Activated T-cell treated with anti-CD3 and anti-CD28 coated beads for 1 hour (primary cell): ENCODE data around the gene ARHGAP19.

ENCODE experiments used
- DNase-seq: peaks from one replicate; pipeline ENCODE4 v3.0.0-alpha.2; 2020; ENCODE audit warnings: low read depth

ARHGAP19 gene

GRCh38 chr10:97292097-97292861, at the start of gene ARHGAP19:
Gene ARHGAP19, minus strand, starts transcription at chr10:97292637. Its CDS starts 10 bp downstream, at chr10:97292627.
- peak; percentile 85 for DNase-seq

- DNase-seq, result no peak
These were observed 49.0 kb upstream of the ARHGAP19 start for GRCh38 chr10:97341416-97341815.

- DNase-seq, result no peak
These were observed 45.6 kb upstream of the ARHGAP19 start for GRCh38 chr10:97338041-97338440.

GRCh38 chr10:97336942-97337831, 44.8 kb upstream of the ARHGAP19 start:
- DNase-seq, result no peak

GRCh38 chr10:97336446-97336845, 44.0 kb upstream of the ARHGAP19 start:
- DNase-seq, result no peak

GRCh38 chr10:97336006-97336405, 43.6 kb upstream of the ARHGAP19 start:
- no peak for DNase-seq

- no peak for DNase-seq
These were observed 42.8 kb upstream of the ARHGAP19 start for GRCh38 chr10:97335188-97335619.

GRCh38 chr10:97334370-97335175, 42.1 kb upstream of the ARHGAP19 start, which contains the start of gene FRAT2:
Gene FRAT2, minus strand, starts transcription at chr10:97334729. Its CDS starts 157 bp downstream, at chr10:97334572.
- DNase-seq, result peak; percentile 79

GRCh38 chr10:97333601-97334369, 41.3 kb upstream of the ARHGAP19 start:
- DNase-seq, result peak; percentile 6

GRCh38 chr10:97333351-97333600, 40.8 kb upstream of the ARHGAP19 start:
- no peak for DNase-seq

- no peak for DNase-seq
These were observed 40.3 kb upstream of the ARHGAP19 start for GRCh38 chr10:97332591-97333350.

- DNase-seq, result no peak
These were observed 38.8 kb upstream of the ARHGAP19 start for GRCh38 chr10:97331153-97331703.

GRCh38 chr10:97329766-97330165, 37.3 kb upstream of the ARHGAP19 start:
- no peak for DNase-seq

GRCh38 chr10:97328646-97329453, 36.4 kb upstream of the ARHGAP19 start:
- DNase-seq, result no peak

- DNase-seq, result no peak
These were observed 35.2 kb upstream of the ARHGAP19 start for GRCh38 chr10:97327348-97328294.

- DNase-seq, result no peak
These were observed 33.3 kb upstream of the ARHGAP19 start for GRCh38 chr10:97325754-97326153.

- no peak for DNase-seq
These were observed 31.1 kb upstream of the ARHGAP19 start for GRCh38 chr10:97323501-97323900.

- DNase-seq, result no peak
These were observed 29.4 kb upstream of the ARHGAP19 start for GRCh38 chr10:97321804-97322190.
